Endometrial microvascular endothelial cells (primary cell): ENCODE measurements around the gene CBFA2T3. TPM values are rescaled to one million over a fixed set of nuclear protein-coding genes. Genes with fewer than 3 reads are reported as not detected.
"Not testable (repeated sequence)": the region's sequence is repeated elsewhere in the genome, so short reads cannot be mapped to it uniquely, and the experiment has no call there.

Experiments used
- in situ Hi-C: cut with HindIII; loops from 2 replicates; pipeline ENCODE4 v1.10.0; 2017; ENCODE audit warnings: low sequenced_read_pairs, low pct_unique_long_range_greater_than_20kb; ENCODE audit errors: inconsistent ontology term
- total RNA-seq: library from RNA; depleted of rRNA; stranded (reverse); fragments of >200 nt; gene quantifications from one replicate; pipeline ENCODE4 v1.2.3, GENCODE V29; 2015; ENCODE audit errors: inconsistent ontology term

CBFA2T3 gene
- total RNA-seq, 1 donor from 2014 or later, result not detected

GRCh38 chr16:88918896-88919295 lies 58.1 kb downstream of the CBFA2T3 start:
- in situ Hi-C loops, result not testable (repeated sequence)

GRCh38 chr16:88917915-88918627 lies 58.9 kb downstream of the CBFA2T3 start:
- in situ Hi-C loops, result no loop called here

- in situ Hi-C loops, result no loop called here
Observed at GRCh38 chr16:88917146-88917914, 59.7 kb downstream of the CBFA2T3 start.

GRCh38 chr16:88915639-88916327 lies 61.2 kb downstream of the CBFA2T3 start:
- in situ Hi-C loops, result no loop called here

GRCh38 chr16:88914750-88915368 lies 62.1 kb downstream of the CBFA2T3 start:
- in situ Hi-C loops, result no loop called here

- in situ Hi-C loops, result no loop called here
Observed at GRCh38 chr16:88913870-88914269, 63.1 kb downstream of the CBFA2T3 start.

- in situ Hi-C loops, result no loop called here
Observed at GRCh38 chr16:88913001-88913612, 63.9 kb downstream of the CBFA2T3 start.

- in situ Hi-C loops, result no loop called here
Observed at GRCh38 chr16:88912556-88912955, 64.5 kb downstream of the CBFA2T3 start.

GRCh38 chr16:88911946-88912310 lies 65.1 kb downstream of the CBFA2T3 start:
- in situ Hi-C loops, result no loop called here

- in situ Hi-C loops, result no loop called here
Observed at GRCh38 chr16:88911136-88911945, 65.7 kb downstream of the CBFA2T3 start.

GRCh38 chr16:88910284-88911135 lies 66.5 kb downstream of the CBFA2T3 start:
- in situ Hi-C loops, result no loop called here

GRCh38 chr16:88909431-88910210 lies 67.4 kb downstream of the CBFA2T3 start:
- in situ Hi-C loops, result no loop called here

GRCh38 chr16:88908307-88908706 lies 68.7 kb downstream of the CBFA2T3 start:
- in situ Hi-C loops, result no loop called here

GRCh38 chr16:88907768-88908167 lies 69.2 kb downstream of the CBFA2T3 start:
- in situ Hi-C loops, result no loop called here

- in situ Hi-C loops, result no loop called here
Observed at GRCh38 chr16:88906535-88907105, 70.4 kb downstream of the CBFA2T3 start.

- in situ Hi-C loops, result no loop called here
Observed at GRCh38 chr16:88906020-88906419, 71.0 kb downstream of the CBFA2T3 start.
